Activated CD8-positive, alpha-beta T cell treated with anti-CD3 and anti-CD28 coated beads, Interleukin-2, amount 10 ng/mL, durations not matched to agents 7 days and 5 days (primary cell): ENCODE data around the gene PCSK7. TPM values are rescaled to one million over a fixed set of nuclear protein-coding genes. Genes with fewer than 3 reads are reported as not detected.

ENCODE experiments used
- ATAC-seq: fragments of 150-1000 bp; cut with Tn5 transposase; one replicate; pipeline ENCODE4 v1.10.0; 2021; ENCODE audit warnings: moderate library complexity
- CTCF ChIA-PET: fragments of 350-600 bp; sonication (Branson Sonifier 250); formaldehyde crosslinking; loops from one replicate; lab custom pipeline; 2021; ENCODE audit warnings: antibody characterized with exemption; lab: Charles Lee
- POLR2A ChIA-PET: fragments of 350-600 bp; sonication (Branson Sonifier 250); formaldehyde crosslinking; loops from one replicate; lab custom pipeline; 2021; ENCODE audit warnings: antibody characterized with exemption; lab: Charles Lee
- DNase-seq: peaks from one replicate; pipeline ENCODE4 v3.0.0-alpha.2; 2020
- H3K27ac Mint-ChIP-seq: one replicate; pipeline ENCODE4 v1.8.0; 2021; ENCODE audit warnings: mild to moderate bottlenecking, mixed read lengths
- H3K27me3 Mint-ChIP-seq: one replicate; pipeline ENCODE4 v1.8.0; 2021; ENCODE audit warnings: low read depth, mixed read lengths
- H3K36me3 Mint-ChIP-seq: one replicate; pipeline ENCODE4 v1.8.0; 2021; ENCODE audit warnings: low read depth, mixed read lengths
- H3K4me1 Mint-ChIP-seq: one replicate; pipeline ENCODE4 v1.8.0; 2021; ENCODE audit warnings: low read depth, mixed read lengths
- H3K4me3 Mint-ChIP-seq: one replicate; pipeline ENCODE4 v1.8.0; 2021; ENCODE audit warnings: mild to moderate bottlenecking, mixed read lengths
- H3K9me3 Mint-ChIP-seq: one replicate; pipeline ENCODE4 v1.8.0; 2022; ENCODE audit warnings: mixed read lengths; ENCODE audit not compliant: insufficient read depth
- total RNA-seq, 2 experiments: library from RNA; stranded (reverse); gene quantifications; one replicate each; pipeline ENCODE4 v1.2.3, GENCODE V29; 2021

PCSK7 gene
- total RNA-seq, 2 experiments from 2014 or later, result 160 to 161 TPM

DNA sequence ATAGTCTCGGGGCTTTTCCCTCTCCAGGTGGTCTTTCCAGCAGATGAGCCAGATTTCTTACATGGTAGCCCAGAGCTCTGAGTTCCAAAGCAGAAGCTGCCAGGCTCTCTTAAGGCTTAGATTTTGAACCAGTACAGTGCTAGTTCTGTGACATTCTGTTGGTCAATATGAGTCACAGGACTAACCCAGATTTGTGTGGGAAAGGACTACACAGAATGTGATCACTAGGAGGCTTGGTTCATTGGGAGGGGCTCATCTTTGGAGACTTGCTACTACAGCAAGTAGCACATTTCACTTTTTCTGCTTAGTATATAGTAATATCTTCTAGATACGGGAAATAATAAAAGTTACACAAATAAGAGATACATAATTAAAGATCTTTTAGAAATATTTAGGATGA is 24.7 kb upstream of the PCSK7 start:
- POLR2A ChIA-PET, result no interaction called here
- Mint-ChIP-seq H3K36me3 (peaks cover 3% of the 10 kb centered on the region), H3K9me3 (no peaks in the 10 kb centered on the region), H3K27ac (no peak overlapping the region), H3K4me3 (no peak overlapping the region), H3K27me3 (no peaks in the 10 kb centered on the region), H3K4me1 (peaks cover under 1% of the 10 kb centered on the region)
- no peak for DNase-seq
- CTCF ChIA-PET, result interaction anchor here (0.6 kb wide), 1 partner anchor 96 kb away, joined by 4 read pairs; no protein-coding TSS in a partner anchor
- ATAC-seq, result no peak

GRCh38 chr11:117255966-117256365 is 24.1 kb upstream of the PCSK7 start:
- ATAC-seq (no peak), DNase-seq (no peak)
- Mint-ChIP-seq H3K27me3 (no peaks in the 10 kb centered on the region), H3K4me3 (no peak overlapping the region), H3K36me3 (peaks cover 3% of the 10 kb centered on the region), H3K9me3 (no peaks in the 10 kb centered on the region), H3K27ac (no peak overlapping the region), H3K4me1 (peaks cover 2% of the 10 kb centered on the region)
- CTCF ChIA-PET, result interaction anchor here (0.6 kb wide), 1 partner anchor 95 kb away, joined by 4 read pairs; no protein-coding TSS in a partner anchor
- POLR2A ChIA-PET, result no interaction called here

DNA sequence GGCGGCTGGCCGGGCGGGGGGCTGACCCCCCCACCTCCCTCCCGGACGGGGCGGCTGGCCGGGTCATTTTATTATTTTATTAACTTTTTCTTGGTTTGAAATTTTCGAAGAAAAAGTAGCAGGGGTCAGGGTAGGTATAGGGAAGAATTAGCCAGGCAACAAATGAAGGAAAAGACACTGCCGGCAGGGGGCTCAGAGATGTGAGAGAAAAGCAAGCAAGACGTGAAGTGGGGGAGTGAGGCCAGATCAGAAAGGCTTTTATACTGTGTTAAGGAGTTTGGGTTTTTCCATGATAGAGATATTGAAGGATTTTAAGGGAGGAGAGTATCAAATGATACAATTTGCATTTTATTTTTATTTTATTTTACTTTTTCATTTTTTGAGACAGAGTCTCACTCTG is 19.6 kb upstream of the PCSK7 start:
- no peak for DNase-seq
- H3K4me3 Mint-ChIP-seq, result no peak overlapping the region
- ATAC-seq, result no peak
- peaks cover 2% of the 10 kb centered on the region for H3K4me1 Mint-ChIP-seq
- peaks cover 16% of the 10 kb centered on the region for H3K36me3 Mint-ChIP-seq
- POLR2A ChIA-PET, result no interaction called here
- no peaks in the 10 kb centered on the region for H3K27me3 Mint-ChIP-seq
- no peaks in the 10 kb centered on the region for H3K9me3 Mint-ChIP-seq
- CTCF ChIA-PET, result no interaction called here
- H3K27ac Mint-ChIP-seq, result no peak overlapping the region

DNA sequence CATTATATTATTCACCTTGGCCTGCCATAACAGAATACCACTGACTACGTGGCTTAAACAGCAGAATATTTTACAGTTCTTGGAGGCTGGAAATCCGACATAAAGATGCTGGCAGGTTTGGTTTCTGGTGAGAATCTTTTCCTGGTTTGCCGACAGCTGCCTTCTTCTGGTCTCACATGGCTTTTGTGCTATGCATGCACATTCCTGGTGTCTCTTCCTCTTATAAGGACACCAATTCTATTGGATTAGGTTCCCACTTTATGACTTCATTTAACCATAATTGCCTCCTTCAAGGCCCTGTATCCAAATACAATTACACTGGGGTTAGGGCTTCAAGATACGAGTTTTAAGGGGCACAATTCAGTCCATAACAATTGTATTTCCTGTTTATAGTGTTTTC is 17.7 kb upstream of the PCSK7 start:
- peaks cover 26% of the 10 kb centered on the region for H3K36me3 Mint-ChIP-seq
- H3K9me3 Mint-ChIP-seq, result no peaks in the 10 kb centered on the region
- no peaks in the 10 kb centered on the region for H3K27me3 Mint-ChIP-seq
- H3K27ac Mint-ChIP-seq, result no peak overlapping the region
- H3K4me3 Mint-ChIP-seq, result no peak overlapping the region
- ChIA-PET POLR2A (no interaction called here), CTCF (interaction anchor here (0.7 kb wide), 1 partner anchor 9 kb away, joined by 3 read pairs; no protein-coding TSS in a partner anchor)
- DNase-seq, result no peak
- peaks cover 2% of the 10 kb centered on the region for H3K4me1 Mint-ChIP-seq
- no peak for ATAC-seq

- ATAC-seq (no peak), DNase-seq (no peak)
- ChIA-PET POLR2A (interaction anchor here (0.8 kb wide), 1 partner anchor 17 kb away, joined by 3 read pairs; the partner anchor contains the start of gene PCSK7), CTCF (no interaction called here)
- Mint-ChIP-seq H3K9me3 (no peaks in the 10 kb centered on the region), H3K4me1 (peaks cover 2% of the 10 kb centered on the region), H3K36me3 (peaks cover 27% of the 10 kb centered on the region), H3K27ac (no peak overlapping the region), H3K4me3 (no peak overlapping the region), H3K27me3 (no peaks in the 10 kb centered on the region)
Measured at GRCh38 chr11:117248341-117248740, 16.5 kb upstream of the PCSK7 start.

- DNase-seq, result no peak
- ChIA-PET POLR2A (no interaction called here), CTCF (interaction anchor here (2.9 kb wide), 1 partner anchor 12 kb away, joined by 11 read pairs; no protein-coding TSS in a partner anchor)
- Mint-ChIP-seq H3K27ac (no peak overlapping the region), H3K9me3 (no peaks in the 10 kb centered on the region), H3K4me3 (no peak overlapping the region), H3K27me3 (no peaks in the 10 kb centered on the region), H3K4me1 (peaks cover 2% of the 10 kb centered on the region), H3K36me3 (peaks cover 20% of the 10 kb centered on the region)
- ATAC-seq, result no peak
Measured at GRCh38 chr11:117239295-117239694, 7.4 kb upstream of the PCSK7 start.

- DNase-seq (no peak), ATAC-seq (no peak)
- H3K4me1 Mint-ChIP-seq, result peaks cover 12% of the 10 kb centered on the region
- POLR2A ChIA-PET, result no interaction called here
- no peaks in the 10 kb centered on the region for H3K9me3 Mint-ChIP-seq
- H3K36me3 Mint-ChIP-seq, result peaks cover 16% of the 10 kb centered on the region
- CTCF ChIA-PET, result interaction anchor here (2.9 kb wide), 1 partner anchor 11 kb away, joined by 11 read pairs; no protein-coding TSS in a partner anchor
- no peak overlapping the region for H3K4me3 Mint-ChIP-seq
- no peak overlapping the region for H3K27ac Mint-ChIP-seq
- H3K27me3 Mint-ChIP-seq, result no peaks in the 10 kb centered on the region
Measured at GRCh38 chr11:117238221-117238620, 6.3 kb upstream of the PCSK7 start.

DNA sequence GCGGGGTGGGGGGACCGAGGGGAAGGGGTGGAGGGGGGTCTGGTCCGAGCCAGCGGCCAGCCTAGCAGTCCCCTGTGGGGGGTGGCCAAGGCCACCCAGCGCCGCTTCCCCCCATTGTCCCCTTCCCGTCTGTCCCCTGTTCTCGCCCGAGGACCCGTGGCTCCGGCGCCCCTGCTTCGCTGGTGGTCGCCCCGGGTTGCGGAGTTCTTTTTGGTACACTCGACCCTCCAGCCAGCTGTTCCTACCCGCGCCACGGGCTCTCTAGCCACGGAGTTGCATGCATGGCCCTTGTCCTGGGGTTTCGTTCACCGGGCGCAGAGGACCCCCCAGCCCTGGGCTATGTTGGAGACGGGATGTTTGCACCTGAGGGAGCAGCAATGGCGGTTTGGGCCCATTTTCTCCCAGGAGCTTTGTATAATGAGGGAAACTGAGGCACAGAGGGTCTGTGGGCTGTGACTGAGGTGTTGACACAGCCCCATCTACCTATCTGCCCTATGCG is 1.1 kb upstream of the PCSK7 start:
- H3K36me3 Mint-ChIP-seq, result peaks cover 34% of the 10 kb centered on the region
- peaks cover 40% of the 10 kb centered on the region for H3K4me1 Mint-ChIP-seq
- ChIA-PET POLR2A (interaction anchor here (0.7 to 3.2 kb wide), 3 partner anchors 50 to 95 kb away, joined by 3 to 15 read pairs (median 3); partner anchors contain the start of genes CEP164 and PAFAH1B2), CTCF (interaction anchor here (1.9 to 6.9 kb wide), 3 partner anchors 52 to 584 kb away, joined by 4 to 124 read pairs (median 6); partner anchors contain the start of gene SIDT2)
- H3K27ac Mint-ChIP-seq, result peak overlapping the region; percentile 84
- H3K4me3 Mint-ChIP-seq, result peak overlapping the region; percentile 87
- ATAC-seq, result no peak
- DNase-seq, result peak; percentile 27
- H3K27me3 Mint-ChIP-seq, result no peaks in the 10 kb centered on the region
- H3K9me3 Mint-ChIP-seq, result no peaks in the 10 kb centered on the region

DNA sequence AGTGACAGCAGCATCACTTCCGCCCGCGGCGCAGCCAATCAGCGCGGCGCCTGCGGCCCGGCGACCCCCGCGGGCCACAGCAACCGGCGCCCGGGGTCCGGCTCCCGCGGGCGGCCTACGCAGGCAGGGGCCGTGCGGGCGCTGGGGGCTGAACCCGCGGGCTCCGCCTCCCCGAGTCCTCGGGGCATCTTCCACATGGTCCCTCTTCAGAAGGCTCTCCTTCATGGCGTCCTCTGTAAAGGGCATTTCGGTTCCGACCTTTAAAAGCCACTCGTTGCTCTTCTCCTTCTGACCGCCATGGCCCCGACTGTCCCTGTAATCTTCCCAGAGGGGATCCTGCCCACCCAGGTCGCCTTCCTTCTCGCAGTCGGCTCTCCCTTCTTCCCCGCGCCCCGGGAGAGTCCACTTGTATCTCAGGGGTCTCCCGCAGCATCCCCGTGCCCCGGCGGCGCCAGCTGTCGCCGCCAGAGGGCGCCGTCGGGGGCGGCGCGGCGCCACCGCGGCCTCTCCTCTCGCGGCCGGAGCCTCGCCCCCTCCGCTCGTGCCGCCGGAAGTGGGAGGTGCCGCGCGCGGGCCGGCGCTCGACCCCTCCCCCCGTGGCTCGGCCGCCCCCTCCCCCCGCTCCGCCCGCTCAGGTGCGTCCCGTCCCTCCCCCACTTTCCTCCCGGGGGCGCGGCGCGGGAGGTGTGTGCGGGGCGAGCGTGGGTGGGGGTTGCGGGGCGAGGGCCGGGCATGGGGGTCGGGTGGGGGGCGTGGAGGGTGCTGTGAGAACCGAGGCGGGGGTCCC is 412 bp upstream of the PCSK7 start, which contains the start of gene RNF214:
Gene RNF214 (plus strand): TSS at position 580 of the 787 bp plus-strand sequence. CDS start 1,602 bp downstream, outside the sequence.
- Mint-ChIP-seq H3K9me3 (no peaks in the 10 kb centered on the region), H3K36me3 (peaks cover 35% of the 10 kb centered on the region), H3K27ac (peak within 1 kb of the TSS; percentile 97), H3K27me3 (no peaks in the 10 kb centered on the region), H3K4me3 (peak within 1 kb of the TSS; percentile 89), H3K4me1 (peaks cover 43% of the 10 kb centered on the region)
- DNase-seq, result peak; percentile 79
- ChIA-PET CTCF (interaction anchor here (0.8 to 6.9 kb wide), 11 partner anchors 8 to 585 kb away, joined by 4 to 124 read pairs (median 6); partner anchors contain the start of genes CEP164, PAFAH1B2 and SIDT2), POLR2A (interaction anchor here (0.7 to 3.2 kb wide), 6 partner anchors 16 to 96 kb away, joined by 3 to 15 read pairs (median 8); partner anchors contain the start of genes CEP164, PAFAH1B2 and SIDT2)
- ATAC-seq, result peak; percentile 77

- Mint-ChIP-seq H3K27ac (peak overlapping the region; percentile 97), H3K4me1 (peaks cover 53% of the 10 kb centered on the region), H3K9me3 (no peaks in the 10 kb centered on the region), H3K4me3 (peak overlapping the region; percentile 89), H3K27me3 (no peaks in the 10 kb centered on the region), H3K36me3 (peaks cover 42% of the 10 kb centered on the region)
- peak; percentile 10 for ATAC-seq
- DNase-seq, result peak; percentile 30
- ChIA-PET CTCF (interaction anchor here (0.7 to 6.9 kb wide), 15 partner anchors 10 to 822 kb away, joined by 3 to 124 read pairs (median 5); partner anchors contain the start of genes CEP164, PAFAH1B2 and SIDT2), POLR2A (interaction anchor here (1.2 to 3.2 kb wide), 7 partner anchors 17 to 597 kb away, joined by 3 to 15 read pairs (median 5); partner anchors contain the start of genes CEP164, PAFAH1B2 and SIDT2)
Measured at GRCh38 chr11:117230999-117231841, 653 bp downstream of the PCSK7 start.
